A549 (cell line): ENCODE measurements around the gene RHOT2. TPM values are rescaled to one million over a fixed set of nuclear protein-coding genes. Genes with fewer than 3 reads are reported as not detected.

Source experiments
- ATAC-seq, 2 experiments: fragments of 200-7000 bp in 1 of 2; fragments of >200 bp in 1 of 2; cut with Nextera tagmentation in 1 of 2; cut with Tn5 transposase in 1 of 2; 3 replicates each; pipeline versions ENCODE4 v1.8.0 to v1.9.1; 2018 to 2020; ENCODE audit warnings: mild to moderate bottlenecking in 1 of 2, moderate library complexity in 1 of 2
- CTCF ChIA-PET: fragments of 300-600 bp; sonication (Branson Sonifier 250); formaldehyde crosslinking; extraction: SDS; loops from one replicate; lab custom pipeline; 2021; ENCODE audit warnings: antibody characterized with exemption, inconsistent platforms; lab: Yijun Ruan, JAX
- POLR2A ChIA-PET: fragments of 350-600 bp; formaldehyde crosslinking; extraction: SDS; loops from one replicate; lab custom pipeline; 2021; ENCODE audit warnings: antibody characterized with exemption, inconsistent platforms; lab: Yijun Ruan, JAX
- DNase-seq, 2 experiments: peaks; one replicate each; pipeline versions ENCODE4 v3.0.0 to v3.0.0-alpha.2; 2011 to 2016; ENCODE audit warnings: low read depth in 1 of 2, low spot score in 1 of 2
- FAIRE-seq: peaks from 2 replicates; lab custom pipeline; 2011; peaks lifted over from hg19 to GRCh38; lab: Jason Lieb, UNC
- H3K27ac ChIP-seq, 2 experiments: fragments of >200 bp; sonication (Bioruptor Twin); formaldehyde crosslinking; 3 replicates each; pipeline ENCODE4 v1.5.1; 2016 to 2017
- H3K4me1 ChIP-seq: fragments of >200 bp; sonication (Bioruptor Twin); formaldehyde crosslinking; 3 replicates; pipeline ENCODE4 v1.6.1; 2016
- H3K4me2 ChIP-seq: fragments of >200 bp; sonication (Bioruptor Twin); formaldehyde crosslinking; 3 replicates; pipeline ENCODE4 v1.6.1; 2016
- H3K4me3 ChIP-seq: fragments of >200 bp; sonication (Bioruptor Twin); formaldehyde crosslinking; 3 replicates; pipeline ENCODE4 v1.5.1; 2016
- H3K9me3 ChIP-seq: fragments of >200 bp; sonication (Bioruptor Twin); formaldehyde crosslinking; 3 replicates; pipeline ENCODE4 v1.6.1; 2016
- CHD4 ChIP-seq: fragments of 200-600 bp; sonication (generic); IDR thresholded peaks from 2 replicates; pipeline ENCODE4 v1.6.1; 2016; ENCODE audit warnings: antibody characterized with exemption, mild to moderate bottlenecking, borderline replicate concordance
- EHF ChIP-seq: fragments of 250-450 bp; sonication (Bioruptor Pico); IDR thresholded peaks from 2 replicates; pipeline ENCODE4 v1.5.0; 2020; ENCODE audit warnings: mild to moderate bottlenecking
- EP300 ChIP-seq, 2 experiments: fragments of >200 bp; sonication (Bioruptor Twin); formaldehyde crosslinking; IDR thresholded peaks; 2 replicates in 1 of 2; 3 replicates in 1 of 2; pipeline ENCODE4 v1.6.1; 2016 to 2017
- ESRRA ChIP-seq: fragments of 150-350 bp; IDR thresholded peaks from 2 replicates; pipeline ENCODE4 v1.6.1; 2014; ENCODE audit warnings: mild to moderate bottlenecking, low read length, borderline replicate concordance
- GATA3 ChIP-seq: IDR thresholded peaks from 2 replicates; pipeline ENCODE4 v1.6.1; 2012; ENCODE audit warnings: borderline replicate concordance
- HEYL ChIP-seq: fragments of 250-450 bp; sonication (Bioruptor Pico); IDR thresholded peaks from 2 replicates; pipeline ENCODE4 v1.8.0; 2021; ENCODE audit warnings: mild to moderate bottlenecking, moderate library complexity
- HOXA7 ChIP-seq: fragments of 250-450 bp; sonication (Bioruptor Pico); IDR thresholded peaks from 2 replicates; pipeline ENCODE4 v1.5.0; 2020; ENCODE audit warnings: mild to moderate bottlenecking, moderate library complexity
- HOXB13 ChIP-seq: fragments of 250-450 bp; sonication (Bioruptor Pico); IDR thresholded peaks from 2 replicates; pipeline ENCODE4 v1.5.0; 2020; ENCODE audit warnings: low read depth, mild to moderate bottlenecking, moderate library complexity
- NPAS2 ChIP-seq: fragments of 250-450 bp; sonication (Bioruptor Pico); IDR thresholded peaks from 2 replicates; pipeline ENCODE4 v1.8.0; 2022; ENCODE audit warnings: mild to moderate bottlenecking, moderate library complexity, borderline replicate concordance
- NR3C1 ChIP-seq: fragments of >200 bp; sonication (Bioruptor Twin); formaldehyde crosslinking; IDR thresholded peaks from 3 replicates; pipeline ENCODE4 v1.6.1; 2017
- RARB ChIP-seq: fragments of 250-450 bp; sonication (Bioruptor Pico); IDR thresholded peaks from 2 replicates; pipeline ENCODE4 v1.8.0; 2021; ENCODE audit warnings: mild to moderate bottlenecking, moderate library complexity
- SMC3 ChIP-seq: fragments of >200 bp; sonication (Bioruptor Twin); formaldehyde crosslinking; IDR thresholded peaks from 3 replicates; pipeline ENCODE4 v1.6.1; 2018; ENCODE audit warnings: inconsistent platforms
- SREBF2 ChIP-seq: fragments of 450-650 bp; IDR thresholded peaks from 2 replicates; pipeline ENCODE4 v1.6.1; 2014; ENCODE audit warnings: mild to moderate bottlenecking, moderate library complexity
- TFCP2L1 ChIP-seq: fragments of 250-450 bp; sonication (Bioruptor Pico); IDR thresholded peaks from 2 replicates; pipeline ENCODE4 v1.5.0; 2021; ENCODE audit warnings: mild to moderate bottlenecking
- WGBS: methylation state at CpG from one replicate; pipeline ENCODE4 v1.1.6; 2017; ENCODE audit errors: missing lambda C conversion rate; 5-methylcytosine and 5-hydroxymethylcytosine counted together
- polyA plus RNA-seq, 4 experiments: library from polyadenylated mRNA; depleted of rRNA in 3 of 4; stranded (reverse); fragments of >200 nt; fragmentation: RNase III in 1 of 4; extraction: RNeasy Plus Mini Kit Qiagen cat#74134 plus additional on column Dnase treatment in 1 of 4; gene quantifications; 2 replicates in 3 of 4; 3 replicates in 1 of 4; pipeline ENCODE4 v1.2.3, GENCODE V29; 2011 to 2017
- TF ChIP-seq, protein P1 (sequence below): fragments of >200 bp; sonication (Bioruptor Twin); formaldehyde crosslinking; IDR thresholded peaks from 2 replicates; pipeline ENCODE4 v1.6.1; 2016
- TF ChIP-seq, protein P2 (sequence below): fragments of 200-600 bp; sonication (generic); IDR thresholded peaks from 2 replicates; pipeline ENCODE4 v1.6.1; 2016; ENCODE audit warnings: antibody characterized with exemption, mild to moderate bottlenecking, moderate library complexity
- TF ChIP-seq, protein P3 (sequence below): fragments of >200 bp; sonication (Bioruptor Twin); formaldehyde crosslinking; IDR thresholded peaks from 3 replicates; pipeline ENCODE4 v1.6.1; 2016

The RHOT2 gene
- polyA plus RNA-seq, 2 of the 4 experiments (the other 2 are of a cell fraction), result 38.0 to 83.1 TPM

DNA sequence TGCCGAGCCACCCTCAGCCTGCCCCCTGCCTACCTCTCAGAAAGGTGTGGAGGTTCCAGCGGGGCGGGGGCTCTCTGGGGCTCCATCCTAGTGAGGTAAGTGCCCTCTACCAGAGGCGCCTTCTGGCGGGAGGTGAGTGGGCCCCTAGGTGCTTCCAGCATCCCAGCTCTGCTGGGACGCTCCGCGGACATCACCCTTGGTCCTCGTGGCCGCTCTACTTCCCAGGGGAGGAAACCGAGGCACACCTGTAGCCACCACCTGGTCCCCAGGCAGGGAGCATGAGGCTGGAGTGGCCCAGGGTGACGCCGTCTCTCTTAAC is 24.9 kb upstream of the RHOT2 start:
- POLR2A ChIA-PET, result no interaction called here
- H3K27ac ChIP-seq, result peak overlapping the region; percentile 64 to 94; a peak in 5 of 6 replicates
- CTCF ChIA-PET, result interaction anchor here (0.6 to 2.0 kb wide), 5 partner anchors 14 to 95 kb away, joined by 3 to 10 read pairs (median 3); partner anchors contain the start of gene RAB40C
- ATAC-seq, result no peak
- TF ChIP-seq, protein P1, sequence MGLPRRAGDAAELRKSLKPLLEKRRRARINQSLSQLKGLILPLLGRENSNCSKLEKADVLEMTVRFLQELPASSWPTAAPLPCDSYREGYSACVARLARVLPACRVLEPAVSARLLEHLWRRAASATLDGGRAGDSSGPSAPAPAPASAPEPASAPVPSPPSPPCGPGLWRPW, result no peak
- TF ChIP-seq TFCP2L1 (CRISPR knock-in tag), result no peak
- TF ChIP-seq HEYL (CRISPR knock-in tag), result no peak
- TF ChIP-seq, protein P2, sequence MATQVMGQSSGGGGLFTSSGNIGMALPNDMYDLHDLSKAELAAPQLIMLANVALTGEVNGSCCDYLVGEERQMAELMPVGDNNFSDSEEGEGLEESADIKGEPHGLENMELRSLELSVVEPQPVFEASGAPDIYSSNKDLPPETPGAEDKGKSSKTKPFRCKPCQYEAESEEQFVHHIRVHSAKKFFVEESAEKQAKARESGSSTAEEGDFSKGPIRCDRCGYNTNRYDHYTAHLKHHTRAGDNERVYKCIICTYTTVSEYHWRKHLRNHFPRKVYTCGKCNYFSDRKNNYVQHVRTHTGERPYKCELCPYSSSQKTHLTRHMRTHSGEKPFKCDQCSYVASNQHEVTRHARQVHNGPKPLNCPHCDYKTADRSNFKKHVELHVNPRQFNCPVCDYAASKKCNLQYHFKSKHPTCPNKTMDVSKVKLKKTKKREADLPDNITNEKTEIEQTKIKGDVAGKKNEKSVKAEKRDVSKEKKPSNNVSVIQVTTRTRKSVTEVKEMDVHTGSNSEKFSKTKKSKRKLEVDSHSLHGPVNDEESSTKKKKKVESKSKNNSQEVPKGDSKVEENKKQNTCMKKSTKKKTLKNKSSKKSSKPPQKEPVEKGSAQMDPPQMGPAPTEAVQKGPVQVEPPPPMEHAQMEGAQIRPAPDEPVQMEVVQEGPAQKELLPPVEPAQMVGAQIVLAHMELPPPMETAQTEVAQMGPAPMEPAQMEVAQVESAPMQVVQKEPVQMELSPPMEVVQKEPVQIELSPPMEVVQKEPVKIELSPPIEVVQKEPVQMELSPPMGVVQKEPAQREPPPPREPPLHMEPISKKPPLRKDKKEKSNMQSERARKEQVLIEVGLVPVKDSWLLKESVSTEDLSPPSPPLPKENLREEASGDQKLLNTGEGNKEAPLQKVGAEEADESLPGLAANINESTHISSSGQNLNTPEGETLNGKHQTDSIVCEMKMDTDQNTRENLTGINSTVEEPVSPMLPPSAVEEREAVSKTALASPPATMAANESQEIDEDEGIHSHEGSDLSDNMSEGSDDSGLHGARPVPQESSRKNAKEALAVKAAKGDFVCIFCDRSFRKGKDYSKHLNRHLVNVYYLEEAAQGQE, result no peak
- TF ChIP-seq, all 56 proteins: peak for 0
- 91% methylated on average over 11 of the region's 13 CpGs for WGBS
- no peaks in the 10 kb centered on the region for H3K9me3 ChIP-seq
- peak overlapping the region; percentile 54; the same call in 2 of the 3 replicates for H3K4me3 ChIP-seq
- DNase-seq (no peak), FAIRE-seq (no peak)
- peaks cover 46% of the 10 kb centered on the region for H3K4me1 ChIP-seq
- H3K4me2 ChIP-seq, result peak overlapping the region; percentile 86

DNA sequence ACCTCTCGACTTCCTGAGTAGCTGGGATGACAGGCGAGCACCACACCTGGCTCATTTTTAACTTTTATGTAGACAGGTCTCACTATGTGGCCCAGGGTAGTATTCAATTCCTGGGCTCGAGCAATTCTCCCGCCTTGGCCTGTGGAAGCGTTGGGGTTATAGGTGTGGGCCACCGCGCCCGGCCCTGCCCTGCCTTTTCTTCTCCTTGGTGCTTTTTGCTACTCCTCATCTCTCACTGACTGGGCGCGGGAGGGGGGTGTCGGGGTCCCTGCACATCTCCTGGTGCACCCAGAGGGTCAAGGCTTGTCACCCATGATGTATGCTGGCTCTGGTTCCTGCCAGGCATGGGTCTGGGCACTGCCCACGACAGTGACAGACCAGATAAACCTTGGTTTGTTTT is 23.4 kb upstream of the RHOT2 start:
- 95% methylated on average over 12 of the region's 12 CpGs for WGBS
- Histone ChIP-seq H3K9me3 (no peaks in the 10 kb centered on the region), H3K4me1 (peaks cover 50% of the 10 kb centered on the region), H3K4me2 (0 out of 3 replicates have a peak overlapping the region, but pooled peaks have one; percentile 43), H3K4me3 (no peak overlapping the region), H3K27ac (peak overlapping the region in 1 of 2 experiments; percentile 39; a peak in 2 of 6 replicates)
- ChIA-PET CTCF (no interaction called here), POLR2A (interaction anchor here (1.5 kb wide), 1 partner anchor 8 kb away, joined by 3 read pairs; the partner anchor contains the start of gene METTL26)
- FAIRE-seq (no peak), ATAC-seq (no peak), DNase-seq (no peak)
- TF ChIP-seq CHD4 (no peak), EHF (no peak), RARB (no peak), GATA3 (no peak), ESRRA (no peak), EP300 (IDR thresholded peaks at IDR 0.05) (no peak), SMC3 (no peak), HOXB13 (CRISPR knock-in tag) (no peak), SREBF2 (no peak), NR3C1 (no peak), HOXA7 (no peak), HEYL (CRISPR knock-in tag) (no peak), NPAS2 (CRISPR knock-in tag) (no peak)
- TF ChIP-seq, protein P2, result no peak
- TF ChIP-seq, protein P3, sequence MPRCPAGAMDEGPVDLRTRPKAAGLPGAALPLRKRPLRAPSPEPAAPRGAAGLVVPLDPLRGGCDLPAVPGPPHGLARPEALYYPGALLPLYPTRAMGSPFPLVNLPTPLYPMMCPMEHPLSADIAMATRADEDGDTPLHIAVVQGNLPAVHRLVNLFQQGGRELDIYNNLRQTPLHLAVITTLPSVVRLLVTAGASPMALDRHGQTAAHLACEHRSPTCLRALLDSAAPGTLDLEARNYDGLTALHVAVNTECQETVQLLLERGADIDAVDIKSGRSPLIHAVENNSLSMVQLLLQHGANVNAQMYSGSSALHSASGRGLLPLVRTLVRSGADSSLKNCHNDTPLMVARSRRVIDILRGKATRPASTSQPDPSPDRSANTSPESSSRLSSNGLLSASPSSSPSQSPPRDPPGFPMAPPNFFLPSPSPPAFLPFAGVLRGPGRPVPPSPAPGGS, result no peak
